ENCODE measurements around the gene CCDC107.
"Not testable (repeated sequence)": the region's sequence is repeated elsewhere in the genome, so short reads cannot be mapped to it uniquely, and the experiment has no call there.

- not testable (repeated sequence) for TF ChIP-seq POLR2AphosphoS5 (IDR thresholded peaks at IDR 0.05; ENCODE audit: low read depth, low read length); POLR2A (IDR thresholded peaks at IDR 0.05; ENCODE audit: low read depth, low read length); PAX5 (IDR thresholded peaks at IDR 0.05; ENCODE audit: insufficient read depth, low read length, severe bottlenecking); TAF1 (IDR thresholded peaks at IDR 0.05; ENCODE audit: low read depth, low read length)
Observed at GRCh38 chr9:35637427-35637955, 20.6 kb upstream of the CCDC107 start.

All from GM12891 (cell line).